Spleen (tissue), 7 donors: ENCODE measurements around the gene LRRC74B.
"Not testable (repeated sequence)": the region's sequence is repeated elsewhere in the genome, so short reads cannot be mapped to it uniquely, and the experiment has no call there.

Source experiments
- CTCF ChIP-seq, 11 experiments: fragments of 200-600 bp in 7 of 11; fragments of 450-650 bp in 4 of 11; sonication (generic) in 4 of 11; IDR thresholded peaks in 8 of 11; conservative IDR thresholded peaks in 3 of 11; 1 replicate in 7 of 11; 2 replicates in 4 of 11; pipeline versions ENCODE4 v1.4.0 to v1.8.0; 2016 to 2021; ENCODE audit warnings: antibody characterized with exemption in 11 of 11, inconsistent platforms in 4 of 11, mild to moderate bottlenecking in 1 of 11
- POLR2A ChIP-seq, 3 donors: fragments of 450-650 bp; IDR thresholded peaks; one replicate each; pipeline ENCODE4 v1.5.1; 2017; ENCODE audit warnings: antibody characterized with exemption in 3 of 3, mild to moderate bottlenecking in 1 of 3
- POLR2AphosphoS5 ChIP-seq, 3 donors: sonication (generic); formaldehyde crosslinking; IDR thresholded peaks; one replicate each; pipeline ENCODE4 v1.5.1; 2017; ENCODE audit warnings: antibody characterized with exemption in 3 of 3
- donor health status: DM: no; HTN: no; CAD: no; lungs with moderate emphysema.
- donor health status: DM: no; HTN: no; CAD: no.
- donor health status: DM: no; HTN: no; CAD: no.

GRCh38 chr22:21060363-21060762 is 14.6 kb downstream of the LRRC74B start:
- not testable (repeated sequence) for TF ChIP-seq CTCF (IDR thresholded peaks at IDR 0.05 in 8 of 11, conservative IDR thresholded peaks at IDR 0.05 in 3 of 11); POLR2A (IDR thresholded peaks at IDR 0.05); POLR2AphosphoS5 (IDR thresholded peaks at IDR 0.05)
